Erythroblast (primary cell): ENCODE results near the gene ZNF423.

Source experiments
- DNase-seq, 2 experiments: peaks; one replicate each; lab custom pipeline; 2025; lab: John Stamatoyannopoulos, UW
- GATA1 ChIP-seq: IDR thresholded peaks from 2 replicates; pipeline ENCODE4 v1.6.1; 2011; ENCODE audit warnings: low read depth, mild to moderate bottlenecking, control low read depth, low read length, moderate library complexity
- POLR2A ChIP-seq: IDR thresholded peaks from 2 replicates; pipeline ENCODE4 v1.6.1; 2011; ENCODE audit warnings: mild to moderate bottlenecking, low read length

ZNF423 gene

DNA sequence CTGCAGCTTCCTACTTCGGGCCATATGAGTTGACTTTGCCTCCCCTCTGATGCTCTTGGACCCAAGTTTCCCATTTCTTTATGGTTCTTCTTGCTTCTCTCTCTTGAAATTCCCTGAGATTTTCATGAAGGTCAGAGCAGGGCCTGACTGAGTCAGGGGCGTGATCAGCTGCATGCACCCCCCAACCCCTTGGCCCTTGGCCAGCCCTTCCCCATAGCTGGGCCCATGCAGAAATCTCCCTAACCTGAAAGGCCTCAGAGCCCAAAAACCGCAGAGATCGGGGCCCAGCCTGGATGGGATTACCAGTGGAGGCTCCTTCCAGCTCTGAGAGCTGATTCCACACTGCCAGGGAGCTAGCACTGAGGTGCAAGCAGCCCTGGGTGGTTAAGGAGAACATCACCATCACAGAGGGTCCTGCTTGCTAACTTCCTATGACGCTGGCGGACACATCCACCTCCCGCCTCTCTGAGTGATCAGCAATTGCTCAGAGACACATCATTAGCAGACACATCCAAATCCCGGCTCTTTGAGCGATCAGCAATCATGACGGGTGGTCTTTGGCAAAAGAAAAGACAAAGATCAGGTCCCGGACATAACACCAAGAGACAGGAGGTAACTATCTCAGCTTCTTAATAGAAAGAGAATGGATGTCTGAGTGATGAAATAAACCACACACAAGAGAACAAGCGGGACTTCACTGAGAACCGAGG, 320.9 kb downstream of the ZNF423 start:
- no peak for TF ChIP-seq POLR2A
- TF ChIP-seq GATA1, result no peak
- no peak for DNase-seq

DNA sequence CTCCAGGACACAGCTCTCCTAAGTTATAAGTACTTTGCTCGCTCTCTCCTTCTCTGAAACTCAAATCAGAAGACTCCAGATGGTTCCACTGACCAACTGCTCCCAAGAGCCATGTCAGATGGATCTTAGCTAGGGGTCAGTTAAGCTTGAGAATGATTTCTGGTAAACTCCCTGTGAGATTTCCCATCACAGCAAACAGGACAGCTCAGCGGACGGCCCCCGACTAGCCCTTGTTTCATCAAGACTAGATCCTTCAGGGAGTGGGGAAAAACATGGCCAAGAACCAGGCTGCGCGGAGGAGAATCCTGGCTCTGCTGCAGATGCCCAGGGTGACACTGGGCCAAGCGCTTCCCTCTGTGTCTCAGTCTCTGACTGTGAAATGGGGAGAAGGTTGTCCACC, 322.5 kb downstream of the ZNF423 start:
- TF ChIP-seq GATA1 (no peak), POLR2A (no peak)
- no peak for DNase-seq

DNA sequence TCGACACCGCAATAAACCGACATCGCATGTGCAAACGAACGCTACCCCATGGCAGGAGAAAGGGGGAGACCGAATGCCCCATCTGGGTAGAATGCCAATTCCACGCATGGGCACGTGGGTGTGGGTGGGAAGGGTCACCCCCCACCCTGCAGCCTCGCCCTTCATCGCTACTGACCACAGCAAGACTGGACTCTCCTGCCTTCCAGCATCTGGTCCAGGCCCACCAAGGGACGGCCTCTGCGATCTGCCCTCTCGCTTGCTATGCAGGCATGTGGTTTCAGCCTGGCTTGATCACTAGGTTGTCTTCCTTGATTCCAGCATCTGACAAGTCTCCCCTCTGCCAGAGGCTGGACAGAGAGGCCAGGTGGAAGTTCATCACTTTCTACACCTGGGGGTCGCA, 323.0 kb downstream of the ZNF423 start:
- DNase-seq, result no peak
- TF ChIP-seq GATA1, result no peak
- TF ChIP-seq POLR2A, result no peak

DNA sequence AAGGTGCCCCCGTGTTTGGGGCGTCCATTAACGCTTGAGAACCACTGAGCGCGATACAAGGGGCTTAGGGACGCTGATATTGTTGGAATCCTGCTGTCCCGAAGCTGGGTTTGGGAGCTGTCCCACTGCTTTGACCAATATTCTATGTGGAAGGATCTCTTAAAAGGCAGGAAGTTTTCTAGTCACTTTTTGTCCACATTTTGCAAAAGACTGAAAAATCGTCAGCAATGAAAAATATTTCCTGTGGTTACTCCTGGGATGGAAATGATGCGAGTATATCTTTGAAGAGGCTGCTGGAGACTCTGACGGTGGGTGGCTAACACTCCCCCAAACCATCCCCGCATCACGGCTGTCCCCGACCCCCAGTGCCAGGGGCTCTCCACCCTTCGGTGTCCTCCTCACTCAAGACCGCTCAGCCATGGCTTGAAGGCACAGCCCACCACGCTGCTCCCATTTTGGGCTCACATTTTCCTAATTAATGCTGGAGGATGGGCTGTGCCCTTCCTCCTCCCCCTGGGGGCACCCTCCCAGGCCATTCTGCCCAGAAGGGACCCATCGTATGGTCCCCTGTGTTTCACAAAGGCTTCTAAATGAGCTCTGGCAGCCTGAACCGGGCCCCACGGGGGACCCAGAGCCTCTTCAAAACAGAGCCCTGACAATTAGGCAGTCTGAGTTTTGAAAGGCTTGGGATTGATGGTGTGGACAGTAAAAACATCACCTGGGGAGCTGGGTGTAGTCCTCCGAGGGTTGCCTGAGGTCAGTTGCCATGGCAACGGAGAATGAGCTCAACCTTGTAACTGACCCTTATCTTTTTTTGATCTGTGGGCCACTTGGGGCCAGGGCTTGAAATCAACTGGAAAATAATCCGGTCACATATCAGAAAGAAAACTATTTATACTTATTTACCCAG, 323.7 kb downstream of the ZNF423 start:
- DNase-seq, result no peak
- no peak for TF ChIP-seq GATA1
- TF ChIP-seq POLR2A, result no peak

DNA sequence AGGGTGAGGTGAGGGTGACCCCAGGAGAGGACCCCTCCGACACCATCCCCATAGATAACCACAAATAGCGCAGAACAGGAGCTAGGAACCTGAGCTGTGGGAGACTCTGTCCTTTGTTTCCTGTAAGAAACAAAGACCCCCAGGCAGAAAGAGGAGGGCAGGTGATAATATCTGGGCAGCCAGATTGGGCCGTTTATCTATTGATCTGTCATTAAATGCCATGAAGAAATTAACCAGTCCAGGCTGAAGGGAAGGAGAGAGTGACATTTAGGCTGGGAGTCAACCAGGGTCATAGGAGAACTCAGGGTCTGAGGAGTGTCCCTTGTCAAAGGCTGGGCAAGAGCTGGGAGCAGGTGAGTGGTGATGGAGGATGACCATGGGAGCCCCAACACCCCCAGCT, 324.5 kb downstream of the ZNF423 start:
- no peak for DNase-seq
- TF ChIP-seq POLR2A (no peak), GATA1 (no peak)

DNA sequence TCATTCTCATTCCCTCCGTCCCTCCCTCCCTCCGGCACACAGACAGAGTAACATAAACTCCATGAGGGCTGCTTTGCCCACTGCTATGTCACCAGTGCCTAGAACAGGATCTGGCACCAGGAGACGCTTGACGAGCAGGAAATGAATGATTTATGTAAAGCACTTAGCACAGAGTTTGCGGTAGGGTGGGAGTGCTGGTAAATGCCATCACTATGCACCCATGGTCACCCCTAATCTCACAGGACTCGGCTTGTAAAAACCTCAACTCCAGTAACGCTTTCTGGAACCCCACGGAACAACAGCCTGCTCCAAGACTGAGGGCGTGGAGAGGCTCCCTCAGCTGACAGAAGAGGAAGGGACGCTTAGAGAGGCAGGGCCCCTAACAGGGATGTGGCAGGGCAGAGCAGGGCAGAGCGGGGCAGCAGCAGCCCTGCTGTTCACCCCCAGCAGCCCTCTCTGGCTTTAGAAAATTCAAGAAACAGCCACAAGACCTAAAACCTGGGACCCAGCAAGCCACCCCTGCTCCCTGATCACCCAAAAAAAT, 325.4 kb downstream of the ZNF423 start:
- DNase-seq, result no peak
- TF ChIP-seq POLR2A (no peak), GATA1 (no peak)

DNA sequence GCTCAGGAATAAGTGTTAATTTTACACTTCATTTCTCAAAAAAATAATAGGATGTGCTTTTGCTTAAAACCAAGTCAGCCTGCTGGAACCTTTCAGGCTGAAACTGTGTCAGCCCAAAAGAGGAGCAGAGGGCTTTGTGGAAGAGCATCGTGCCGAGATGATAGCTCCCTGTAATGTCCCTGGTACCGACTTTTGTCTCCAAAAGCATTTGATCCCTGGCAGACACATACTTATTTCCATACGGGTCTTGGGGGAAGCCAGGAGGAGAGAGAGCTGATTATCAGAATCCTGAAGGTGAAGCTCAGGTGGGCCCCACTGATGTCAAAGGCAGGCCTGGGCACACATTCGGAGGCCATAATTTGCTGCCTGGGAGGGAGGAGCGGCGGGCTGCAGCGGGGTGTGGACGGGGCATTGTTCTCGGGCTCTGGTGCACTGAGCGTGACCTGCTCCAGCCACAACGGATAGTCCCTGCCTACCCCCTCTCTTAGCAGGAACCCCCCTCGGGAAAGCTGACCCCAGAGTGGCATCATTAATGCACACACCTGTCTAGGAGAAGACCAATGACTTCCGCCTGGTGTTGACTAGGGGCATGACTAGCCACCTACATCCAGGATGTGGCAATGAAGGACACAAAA, 326.4 kb downstream of the ZNF423 start:
- no peak for DNase-seq
- TF ChIP-seq POLR2A (no peak), GATA1 (no peak)

DNA sequence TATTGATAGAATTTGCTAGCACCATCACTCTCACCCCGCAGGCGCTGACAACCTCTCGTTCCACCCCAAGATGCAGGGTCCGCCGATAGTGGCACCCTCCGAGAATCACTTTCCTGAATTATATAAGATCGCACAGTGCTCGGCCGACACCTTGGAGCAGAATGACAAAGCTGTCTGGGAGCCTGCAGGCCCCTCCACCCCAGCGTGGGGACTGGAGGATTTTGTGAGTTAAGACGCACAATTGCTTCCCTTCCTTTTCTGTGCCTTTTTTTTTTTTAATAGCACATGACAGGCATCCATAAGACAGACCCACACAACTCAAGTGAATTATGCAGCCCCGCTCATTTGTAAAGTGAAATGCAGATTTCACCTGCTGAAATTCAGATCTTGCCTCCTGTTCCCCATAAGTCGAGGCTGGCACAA, 327.0 kb downstream of the ZNF423 start:
- no peak for DNase-seq
- TF ChIP-seq POLR2A, result no peak
- TF ChIP-seq GATA1, result no peak

DNA sequence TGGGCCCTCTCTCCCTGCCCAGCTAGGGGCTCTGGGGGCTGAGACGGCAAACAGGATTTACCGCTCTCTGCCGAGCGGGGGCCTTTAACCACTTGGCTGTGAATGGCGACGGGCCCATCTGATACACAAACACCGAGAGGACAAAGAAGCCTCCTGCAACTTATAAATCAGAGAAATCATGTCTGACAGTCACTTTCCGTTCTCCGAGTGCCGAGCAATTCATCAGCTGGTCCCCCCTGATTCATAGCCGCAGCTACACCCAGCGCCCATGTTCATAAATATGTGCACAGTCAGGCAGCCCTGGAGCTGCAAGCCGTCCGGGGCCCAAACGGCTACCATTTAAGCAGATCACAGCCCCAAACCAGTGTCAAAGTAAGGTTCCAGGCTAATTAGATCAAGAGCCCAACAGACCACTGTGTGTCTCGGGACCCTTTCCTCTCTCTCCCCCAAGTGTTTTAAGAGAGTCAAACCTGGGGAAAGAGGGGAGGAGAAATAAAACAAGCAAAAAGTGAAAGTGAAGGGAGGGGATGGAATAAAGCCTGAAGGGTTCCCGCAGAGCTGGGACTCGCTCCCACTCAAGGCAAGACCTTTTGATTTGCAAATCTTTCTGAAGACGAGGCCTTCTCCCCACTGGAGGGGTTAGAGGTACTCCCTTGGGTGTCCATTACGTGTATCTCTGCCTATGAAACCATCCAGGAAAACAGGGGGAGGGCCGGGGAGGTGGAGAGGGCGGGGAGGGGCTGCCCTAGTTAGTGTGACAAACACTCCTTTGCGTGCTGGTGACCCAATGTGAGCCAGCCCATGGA, 327.6 kb downstream of the ZNF423 start:
- TF ChIP-seq POLR2A, result no peak
- no peak for DNase-seq

DNA sequence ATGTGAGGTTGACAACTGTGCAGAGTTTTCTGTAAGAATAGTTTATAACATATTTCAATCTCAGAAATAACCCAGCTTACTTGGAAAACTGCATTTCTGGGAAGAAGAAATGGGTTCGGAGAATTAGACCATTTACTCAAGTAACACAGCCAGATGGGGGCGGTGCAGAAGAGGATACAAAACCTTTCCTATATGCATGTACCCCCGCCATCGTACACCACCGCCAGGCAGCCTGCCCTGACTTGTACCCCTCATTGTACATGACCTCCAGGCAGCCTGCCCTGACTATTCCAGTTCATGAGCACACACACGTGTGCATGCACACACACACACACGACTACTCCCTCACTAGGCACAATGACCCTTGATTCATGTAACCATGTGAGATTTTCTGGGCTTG, 328.3 kb downstream of the ZNF423 start:
- no peak for DNase-seq
- TF ChIP-seq POLR2A, result no peak
- no peak for TF ChIP-seq GATA1

DNA sequence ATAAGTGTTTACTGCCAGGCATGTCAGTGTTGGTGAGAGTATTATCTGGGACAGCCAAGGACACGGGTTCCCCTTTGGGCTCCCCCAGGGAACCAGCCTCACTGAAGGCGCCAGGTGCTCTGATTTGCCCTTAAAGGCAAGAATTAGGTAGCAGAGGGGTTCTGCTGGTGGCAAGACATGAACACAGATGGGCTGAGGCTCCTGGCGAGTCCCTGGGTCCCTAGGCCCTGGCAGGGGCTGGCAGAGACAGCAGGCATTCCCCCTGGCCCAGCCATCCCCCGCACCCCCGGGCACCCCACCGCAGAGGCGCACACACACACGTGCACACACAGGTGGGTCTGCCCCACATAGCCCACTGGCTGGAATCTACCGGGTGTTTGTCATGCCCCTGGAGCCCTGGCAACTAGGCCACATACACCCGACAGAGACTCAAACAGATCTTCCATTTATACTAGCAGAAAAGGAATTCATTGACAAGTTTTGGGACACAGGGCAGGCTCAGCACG, 329.0 kb downstream of the ZNF423 start:
- TF ChIP-seq GATA1 (no peak), POLR2A (no peak)
- no peak for DNase-seq

DNA sequence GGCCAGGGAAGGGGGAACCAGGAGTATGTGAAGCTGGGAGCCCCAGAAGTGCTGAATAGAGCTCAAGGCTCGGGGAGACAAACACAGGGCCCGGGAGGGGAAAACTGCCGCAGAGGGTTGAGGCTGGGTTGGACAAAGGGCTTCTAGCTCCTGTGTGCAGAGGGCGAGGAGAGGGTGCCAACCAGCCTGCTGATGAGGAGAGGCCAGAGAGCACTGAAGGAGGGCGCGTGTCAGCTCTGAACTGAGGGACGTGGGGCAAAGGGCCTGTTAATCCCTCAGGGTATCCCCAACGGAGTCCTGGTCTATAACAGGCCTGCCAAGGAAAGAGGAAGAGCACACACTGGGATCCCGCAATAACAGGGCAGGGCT, 331.0 kb downstream of the ZNF423 start:
- TF ChIP-seq POLR2A, result no peak
- TF ChIP-seq GATA1, result no peak
- no peak for DNase-seq
